Measurements from ENCODE around the gene GNAI3. TPM values are rescaled to one million over a fixed set of nuclear protein-coding genes. Genes with fewer than 3 reads are reported as not detected.

The GNAI3 gene
- total and polyA plus RNA-seq, 2 of the 8 experiments (the other 6 are each of a cell fraction or from before 2014, with no cell fraction given): 4.0 to 9.8 TPM

DNA sequence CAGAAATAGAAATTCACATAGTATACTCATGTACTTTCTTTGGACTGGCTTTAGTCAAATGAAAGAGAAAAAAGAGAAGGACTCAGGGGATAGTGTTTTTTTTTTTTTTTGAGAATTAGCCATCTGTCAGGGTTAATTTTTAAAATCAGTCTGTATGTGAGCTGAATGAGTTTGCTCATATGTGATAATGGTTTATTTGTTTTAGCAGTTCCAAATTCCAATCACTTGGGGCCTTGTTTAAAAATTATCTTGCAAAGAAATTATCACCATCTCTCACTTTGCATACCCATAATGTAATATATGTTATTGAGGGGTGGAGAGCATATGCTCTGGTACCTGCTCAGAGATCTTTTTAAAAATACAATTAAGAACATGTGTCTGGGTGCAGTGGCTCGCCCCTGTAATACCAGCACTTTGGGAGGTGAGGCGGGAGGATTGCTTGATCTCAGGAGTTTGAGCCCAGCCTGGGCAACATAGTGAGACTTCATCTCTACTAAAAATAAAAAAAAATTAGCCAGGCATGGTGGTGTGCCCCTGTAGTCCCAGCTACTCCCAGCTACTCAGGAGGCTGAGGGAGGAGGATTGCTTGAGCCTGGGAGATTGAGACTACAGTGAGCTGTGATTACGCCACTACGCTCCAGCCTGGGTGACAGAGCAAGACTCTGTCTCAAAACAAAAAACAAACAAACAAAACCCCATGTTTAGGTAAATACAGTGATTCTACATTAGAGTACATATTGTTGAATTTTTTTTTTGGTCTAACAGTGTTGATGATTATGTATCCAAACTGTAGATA is 19.7 kb downstream of the GNAI3 start:
- H3K36me3 ChIP-seq (ENCODE audit: control insufficient read depth in 2 of 4, insufficient read depth in 4 of 4, low read length in 3 of 4): no peaks in the 10 kb centered on the region
- FAIRE-seq (no peak), DNase-seq (ENCODE audit: low read depth in 1 of 2, low spot score in 2 of 2) (no peak)
- H4K91ac ChIP-seq (replicated peaks; ENCODE audit: insufficient read length, low read length): no peak overlapping the region
- H3K56ac ChIP-seq (replicated peaks; ENCODE audit: insufficient read length, low read depth, low read length): no peak overlapping the region
- H3K79me1 ChIP-seq (ENCODE audit: low read depth, low read length): no peaks in the 10 kb centered on the region; the same call in 1 of the 2 replicates
- no peak overlapping the region for H3K4me3 ChIP-seq (ENCODE audit: extremely low read depth in 1 of 4, insufficient read depth in 2 of 4, low read depth in 3 of 4, low read length in 4 of 4)
- CTCF ChIA-PET (ENCODE audit: partially characterized antibody): interaction anchor here (0.7 to 1.9 kb wide), 8 partner anchors 11 to 89 kb away, joined by 3 to 9 read pairs (median 3); no protein-coding TSS in a partner anchor
- H3K14ac ChIP-seq (ENCODE audit: insufficient read length): no peak overlapping the region
- TF ChIP-seq NRF1 (IDR thresholded peaks at IDR 0.05; ENCODE audit: low read depth, low read length): no peak
- no peak for TF ChIP-seq SP2 (IDR thresholded peaks at IDR 0.05; ENCODE audit: low read length)
- TF ChIP-seq YY1 (IDR thresholded peaks at IDR 0.05; ENCODE audit: low read depth, low read length): no peak
- no peak for TF ChIP-seq PHF8 (conservative IDR thresholded peaks at IDR 0.05; ENCODE audit: low read depth, low read length)
- TF ChIP-seq EP300 (IDR thresholded peaks at IDR 0.05; ENCODE audit: borderline replicate concordance in 1 of 2, low read depth in 2 of 2, low read length in 2 of 2): no peak
- no peak for TF ChIP-seq MAFK (IDR thresholded peaks at IDR 0.05; ENCODE audit: low read depth, low read length)
- no peak for TF ChIP-seq FOSL1 (IDR thresholded peaks at IDR 0.05; ENCODE audit: insufficient read depth, low read depth, low read length)
- TF ChIP-seq CBX5 (IDR thresholded peaks at IDR 0.05; ENCODE audit: low read depth, low read length): no peak
- no peak overlapping the region for H3K4ac ChIP-seq (replicated peaks; ENCODE audit: insufficient read length, low read depth, low read length)
- WGBS, 2 experiments (ENCODE audit: extremely low coverage in 1 of 2, insufficient coverage in 1 of 2, insufficient read length in 1 of 2, insufficient replicate concordance in 2 of 2, low coverage in 1 of 2, low lambda C conversion rate in 2 of 2, missing lambda C conversion rate in 1 of 2): 91% methylated on average over 4 of the region's 4 CpGs; no CpG with 5 or more reads in 1 of the 2 experiments
- H3K23ac ChIP-seq (ENCODE audit: insufficient read length): no peak overlapping the region
- no peak overlapping the region for H2BK12ac ChIP-seq (ENCODE audit: low read depth, low read length)
- no peak overlapping the region for H3K18ac ChIP-seq (ENCODE audit: extremely low read depth, low read length)
- no peak overlapping the region for H2BK120ac ChIP-seq (replicated peaks; ENCODE audit: low read depth, low read length)
- H2AFZ ChIP-seq (ENCODE audit: low read length): no peak overlapping the region
- peaks cover 2 to 4% of the 10 kb centered on the region in 2 experiments for H4K20me1 ChIP-seq (replicated peaks in 1 of 2; ENCODE audit: control insufficient read depth in 1 of 2, insufficient read depth in 2 of 2, low read length in 2 of 2)
- POLR2A ChIA-PET (ENCODE audit: partially characterized antibody): no interaction called here
- no peak overlapping the region for H2BK15ac ChIP-seq (ENCODE audit: low read length)
- H3K4me1 ChIP-seq (replicated peaks in 1 of 4; ENCODE audit: control insufficient read depth in 3 of 4, insufficient read depth in 4 of 4, low read length in 3 of 4): peaks cover 2 to 28% (median 12%) of the 10 kb centered on the region in 4 experiments
- no peak overlapping the region for H4K5ac ChIP-seq (ENCODE audit: insufficient read length, low read depth, low read length)
- H3K9ac ChIP-seq (replicated peaks in 1 of 4; ENCODE audit: extremely low read depth in 1 of 4, low read depth in 3 of 4, low read length in 3 of 4): no peak overlapping the region
- no peak overlapping the region for H2BK5ac ChIP-seq (ENCODE audit: low read depth, low read length)
- H2BK20ac ChIP-seq (ENCODE audit: low read length): no peak overlapping the region
- H4K8ac ChIP-seq (ENCODE audit: extremely low read depth, insufficient read depth, low read length): no peak overlapping the region
- peaks cover 10 to 90% of the 10 kb centered on the region in 2 experiments; a peak in 3 of 4 replicates for H3K79me2 ChIP-seq (ENCODE audit: control insufficient read depth in 1 of 2, insufficient read depth in 2 of 2, low read length in 2 of 2)
- no peaks in the 10 kb centered on the region; the same call in 1 of the 2 replicates for H3K23me2 ChIP-seq (ENCODE audit: low read depth, low read length)
- no peaks in the 10 kb centered on the region for H3K27me3 ChIP-seq (replicated peaks in 1 of 4; ENCODE audit: control insufficient read depth in 3 of 4, extremely low read depth in 1 of 4, insufficient read depth in 3 of 4, low read length in 3 of 4)
- no peak overlapping the region for H2AK5ac ChIP-seq (ENCODE audit: low read depth, low read length)
- H3K27ac ChIP-seq (ENCODE audit: low read depth, low read length): no peak overlapping the region
- no peaks in the 10 kb centered on the region for H3K9me3 ChIP-seq (ENCODE audit: insufficient read depth in 2 of 2, low read depth in 1 of 2, low read length in 1 of 2)
- H3K4me2 ChIP-seq (ENCODE audit: insufficient read depth in 1 of 2, low read depth in 2 of 2, low read length in 2 of 2): no peak overlapping the region

Measured in H1 (cell line).